A673 (cell line): Measurements from ENCODE around the gene HHLA2.

Experiments
- EZH2 ChIP-seq: fragments of 200-600 bp; sonication (generic); IDR thresholded peaks from 2 replicates; pipeline ENCODE4 v1.6.1; 2017; ENCODE audit warnings: borderline replicate concordance, low read depth, mild to moderate bottlenecking, mixed read lengths, antibody characterized with exemption, low read length; ENCODE audit not compliant: poor library complexity, severe bottlenecking
- TF ChIP-seq, protein P1 (sequence below): fragments of 300-800, 200-600 bp; sonication (generic); conservative IDR thresholded peaks from 2 replicates; pipeline ENCODE4 v1.5.1; 2017; ENCODE audit warnings: low read depth, mild to moderate bottlenecking, antibody characterized with exemption, low read length, moderate library complexity, mixed read lengths

GRCh38 chr3:108393128-108393900 lies 97.0 kb downstream of the HHLA2 start:
- TF ChIP-seq EZH2, result no peak
- TF ChIP-seq, protein P1, sequence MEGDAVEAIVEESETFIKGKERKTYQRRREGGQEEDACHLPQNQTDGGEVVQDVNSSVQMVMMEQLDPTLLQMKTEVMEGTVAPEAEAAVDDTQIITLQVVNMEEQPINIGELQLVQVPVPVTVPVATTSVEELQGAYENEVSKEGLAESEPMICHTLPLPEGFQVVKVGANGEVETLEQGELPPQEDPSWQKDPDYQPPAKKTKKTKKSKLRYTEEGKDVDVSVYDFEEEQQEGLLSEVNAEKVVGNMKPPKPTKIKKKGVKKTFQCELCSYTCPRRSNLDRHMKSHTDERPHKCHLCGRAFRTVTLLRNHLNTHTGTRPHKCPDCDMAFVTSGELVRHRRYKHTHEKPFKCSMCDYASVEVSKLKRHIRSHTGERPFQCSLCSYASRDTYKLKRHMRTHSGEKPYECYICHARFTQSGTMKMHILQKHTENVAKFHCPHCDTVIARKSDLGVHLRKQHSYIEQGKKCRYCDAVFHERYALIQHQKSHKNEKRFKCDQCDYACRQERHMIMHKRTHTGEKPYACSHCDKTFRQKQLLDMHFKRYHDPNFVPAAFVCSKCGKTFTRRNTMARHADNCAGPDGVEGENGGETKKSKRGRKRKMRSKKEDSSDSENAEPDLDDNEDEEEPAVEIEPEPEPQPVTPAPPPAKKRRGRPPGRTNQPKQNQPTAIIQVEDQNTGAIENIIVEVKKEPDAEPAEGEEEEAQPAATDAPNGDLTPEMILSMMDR, result no peak
